GM12891 (cell line): ENCODE results near the gene AP2M1.

Experiments used
- POLR2AphosphoS5 ChIP-seq: IDR thresholded peaks from 2 replicates; pipeline ENCODE4 v1.6.1; 2011; ENCODE audit warnings: low read depth, low read length, control low read depth
- TAF1 ChIP-seq: IDR thresholded peaks from 2 replicates; pipeline ENCODE4 v1.6.1; 2011; ENCODE audit warnings: low read depth, low read length, control low read depth

- TF ChIP-seq TAF1 (no peak), POLR2AphosphoS5 (no peak)
Observed at GRCh38 chr3:184175506-184175905, 851 bp downstream of the AP2M1 start.
